GM18873 (cell line): ENCODE results near the gene FTH1.

Source experiments
- ATAC-seq: cut with Tn5 transposase; IDR thresholded peaks from one replicate; pipeline ENCODE4 v1.9.1; 2021; ENCODE audit warnings: mild to moderate bottlenecking, moderate library complexity, moderate number of reproducible peaks; ENCODE audit not compliant: unreplicated experiment, low FRiP score

The FTH1 gene

GRCh38 chr11:61951484-61952135 is 15.8 kb downstream of the FTH1 start:
- no peak for ATAC-seq

GRCh38 chr11:61950035-61950547 is 17.3 kb downstream of the FTH1 start, which contains the start of gene BEST1:
Gene BEST1 (plus strand): TSS chr11:61950351. CDS start chr11:61951807, 1,456 bp downstream.
- no peak for ATAC-seq

DNA sequence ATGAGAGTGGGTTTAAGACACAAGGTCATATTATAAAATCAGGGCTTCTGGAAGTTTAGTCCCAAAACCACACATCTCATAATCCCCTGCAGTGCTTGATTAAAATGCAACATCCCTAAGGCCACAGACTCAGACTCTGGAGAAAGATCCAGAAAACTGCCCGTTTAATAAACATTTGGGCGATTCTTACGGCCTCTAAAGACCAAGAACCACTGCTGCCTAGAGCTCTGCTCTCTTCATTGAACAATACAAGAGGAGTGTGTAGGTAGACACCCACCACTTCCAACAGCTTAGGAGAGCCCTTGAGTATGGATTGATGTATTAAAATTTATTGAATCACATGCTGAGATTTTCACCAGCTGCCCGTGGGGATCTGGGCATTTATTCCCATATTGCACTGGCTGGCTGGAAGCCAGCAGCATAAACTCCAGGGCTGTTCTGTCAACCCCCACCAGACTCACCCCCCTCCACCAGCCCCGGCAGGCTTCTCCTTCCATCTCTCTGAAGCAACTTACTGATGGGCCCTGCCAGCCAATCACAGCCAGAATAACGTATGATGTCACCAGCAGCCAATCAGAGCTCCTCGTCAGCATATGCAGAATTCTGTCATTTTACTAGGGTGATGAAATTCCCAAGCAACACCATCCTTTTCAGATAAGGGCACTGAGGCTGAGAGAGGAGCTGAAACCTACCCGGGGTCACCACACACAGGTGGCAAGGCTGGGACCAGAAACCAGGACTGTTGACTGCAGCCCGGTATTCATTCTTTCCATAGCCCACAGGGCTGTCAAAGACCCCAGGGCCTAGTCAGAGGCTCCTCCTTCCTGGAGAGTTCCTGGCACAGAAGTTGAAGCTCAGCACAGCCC is 18.0 kb downstream of the FTH1 start:
- no peak for ATAC-seq

- no peak for ATAC-seq
Measured at GRCh38 chr11:61948505-61948904, 18.9 kb downstream of the FTH1 start.

GRCh38 chr11:61947486-61948210 is 19.8 kb downstream of the FTH1 start:
- ATAC-seq: no peak

- no peak for ATAC-seq
Measured at GRCh38 chr11:61946894-61947293, 20.5 kb downstream of the FTH1 start.

DNA sequence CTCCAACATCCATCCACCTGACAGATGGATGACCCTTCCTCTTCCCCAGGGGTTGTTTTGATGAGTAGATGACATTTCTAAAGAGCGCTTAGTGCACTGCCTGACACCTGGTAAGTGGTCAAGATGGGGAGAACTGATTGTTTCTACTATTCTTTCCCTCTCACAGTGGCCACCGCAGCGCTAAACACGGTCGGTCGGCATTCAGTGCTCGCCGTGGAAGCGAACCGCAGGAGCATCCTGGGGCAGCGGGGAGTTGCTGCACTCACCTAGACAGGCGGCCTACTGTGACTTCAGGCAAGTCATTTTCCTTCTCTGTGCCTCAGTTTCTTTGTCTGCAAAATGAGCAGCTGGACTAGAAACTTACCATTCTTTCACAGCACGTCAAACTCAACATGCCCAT is 22.2 kb downstream of the FTH1 start:
- no peak for ATAC-seq

GRCh38 chr11:61940466-61940865 is 27.0 kb downstream of the FTH1 start:
- ATAC-seq: no peak

- no peak for ATAC-seq
Measured at GRCh38 chr11:61935861-61936260, 31.6 kb downstream of the FTH1 start.

- ATAC-seq: no peak
Measured at GRCh38 chr11:61930933-61931332, 36.5 kb downstream of the FTH1 start.

DNA sequence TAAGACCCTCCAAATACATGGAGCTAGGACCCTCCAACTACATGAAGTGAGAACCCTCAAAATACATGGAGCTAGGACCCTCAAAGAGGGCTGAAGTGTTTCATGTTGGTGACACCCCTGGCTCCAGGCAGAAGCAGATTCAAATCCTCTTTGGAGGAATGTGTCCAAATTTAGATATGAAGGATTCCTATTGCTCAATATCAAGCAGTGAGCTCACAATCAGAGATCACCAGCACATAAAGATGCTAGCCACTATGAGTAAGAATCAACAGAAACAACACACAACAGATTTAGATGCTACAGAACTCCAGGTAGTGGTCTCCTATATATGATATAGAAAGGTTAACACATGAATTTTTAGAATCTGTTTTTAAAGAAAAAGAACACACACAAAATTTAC is 38.8 kb downstream of the FTH1 start:
- no peak for ATAC-seq

- ATAC-seq: no peak
Measured at GRCh38 chr11:61927501-61927900, 39.9 kb downstream of the FTH1 start.

DNA sequence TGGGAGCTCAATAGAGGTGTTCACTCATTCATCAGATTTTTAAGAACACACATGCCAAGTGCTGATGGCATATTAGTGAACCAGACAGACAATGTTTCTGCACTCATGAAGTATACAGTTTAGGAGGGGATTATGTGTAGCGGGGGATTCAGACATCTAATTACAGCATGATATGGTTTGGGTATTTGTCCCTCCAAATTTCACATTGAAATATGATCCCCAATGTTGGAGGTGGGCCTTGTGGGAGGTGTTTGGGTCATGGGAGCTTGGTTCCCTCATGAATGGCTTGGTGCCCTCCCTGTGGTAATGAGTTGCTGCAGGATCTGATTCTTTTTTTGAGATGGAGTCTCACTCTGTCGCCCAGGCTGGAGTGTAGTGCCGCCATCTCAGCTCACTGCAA is 41.2 kb downstream of the FTH1 start:
- no peak for ATAC-seq

DNA sequence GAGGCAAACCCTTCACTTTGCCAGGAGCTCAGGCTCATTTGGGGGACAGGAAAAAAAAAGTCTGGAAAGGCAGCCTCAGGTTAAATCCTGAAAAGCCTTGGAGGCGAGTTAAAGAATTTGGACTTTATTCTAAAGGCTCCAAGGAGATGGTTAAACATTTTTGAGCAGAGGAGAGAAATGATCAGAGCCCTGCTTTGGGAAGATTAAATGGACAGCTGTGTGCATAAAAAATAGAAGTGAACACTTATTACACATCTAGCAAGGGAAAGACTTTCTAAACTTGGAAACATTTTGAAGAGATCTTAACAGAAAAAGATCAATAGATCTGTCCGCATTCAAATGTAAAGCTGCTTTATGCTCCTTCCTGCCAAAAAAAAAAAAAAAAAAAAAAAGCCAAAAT is 41.7 kb downstream of the FTH1 start:
- no peak for ATAC-seq

DNA sequence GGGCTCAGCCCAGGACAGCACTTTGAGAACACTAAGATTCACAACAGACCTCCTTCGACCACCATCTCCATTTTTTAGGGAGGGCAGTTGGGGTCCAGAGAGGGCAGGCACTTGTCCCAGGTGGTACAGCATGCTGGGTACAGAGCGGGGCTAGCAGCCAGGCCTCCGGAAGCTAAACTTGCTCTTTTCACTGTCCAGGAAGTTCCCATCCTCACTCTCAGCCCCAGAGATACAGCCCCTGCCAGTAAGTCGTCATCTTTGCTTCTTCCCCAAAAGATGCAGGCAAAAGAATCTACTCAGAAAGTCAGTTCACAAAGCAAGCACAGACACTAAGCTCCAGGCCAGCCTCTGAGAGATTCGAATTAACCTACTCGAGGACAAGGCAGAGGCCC is 43.4 kb downstream of the FTH1 start:
- ATAC-seq: no peak

DNA sequence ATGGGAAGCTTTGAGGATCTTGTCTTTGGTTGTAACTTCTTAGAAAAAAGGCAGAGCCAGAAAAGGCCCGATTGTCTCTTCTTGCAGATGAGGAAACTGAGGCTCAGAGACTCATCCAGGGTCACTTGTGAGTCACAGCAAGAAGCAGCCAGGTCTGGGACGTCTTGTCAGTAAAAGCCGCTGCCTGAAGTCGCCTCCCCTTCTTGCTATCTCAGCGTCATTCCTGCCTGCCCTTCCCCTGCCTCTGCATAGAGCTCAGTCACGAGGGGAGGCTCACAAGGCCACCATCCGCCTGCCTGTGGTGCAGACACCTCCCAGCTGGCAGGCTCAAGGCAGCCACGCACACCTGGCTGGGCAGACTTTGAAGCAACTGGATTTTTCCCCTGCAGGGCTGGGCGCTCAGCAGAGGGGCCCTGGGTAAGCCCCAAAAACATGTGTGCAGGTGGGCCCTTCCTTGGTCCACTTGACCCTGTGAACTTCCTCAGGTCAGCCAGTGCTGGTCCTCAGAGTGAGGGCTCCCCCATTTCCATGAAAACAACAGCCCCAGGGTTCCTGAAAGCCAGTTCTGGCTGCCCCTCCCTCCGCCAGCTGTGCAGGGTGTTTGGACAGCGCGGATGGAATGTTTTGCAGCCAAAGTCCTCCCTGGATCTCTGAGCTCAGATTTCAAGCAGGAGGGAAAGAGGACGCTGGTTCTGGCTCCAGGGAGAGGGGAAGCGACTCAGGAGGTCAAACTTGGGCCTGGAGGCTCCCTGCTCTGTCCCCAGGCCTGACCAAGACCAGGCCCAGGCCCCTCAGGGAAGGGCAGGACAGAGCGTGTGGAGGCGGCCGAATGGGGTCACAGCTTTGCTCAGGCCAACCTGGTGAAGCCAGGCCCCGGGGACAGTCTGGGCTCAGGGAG is 44.0 kb downstream of the FTH1 start:
- no peak for ATAC-seq

DNA sequence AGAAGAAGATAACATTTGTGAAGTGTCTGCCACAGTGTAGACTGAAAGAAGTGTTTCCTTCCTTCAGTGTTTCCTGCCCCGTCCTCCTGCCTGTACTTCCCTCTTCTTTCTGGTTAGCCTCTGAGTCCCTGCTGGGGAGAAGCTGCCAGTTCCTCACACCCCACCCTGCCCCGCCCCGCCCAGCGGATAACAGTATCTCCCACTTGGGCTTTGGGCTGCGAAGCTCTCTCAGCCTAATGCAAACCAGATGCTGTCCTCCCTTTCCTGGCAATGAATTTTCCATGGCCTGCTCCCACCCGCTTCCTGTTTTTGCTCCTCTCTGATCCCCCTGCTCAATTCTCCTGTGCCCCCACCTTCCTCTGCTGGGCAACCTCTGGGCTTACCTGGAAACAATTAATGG is 44.9 kb downstream of the FTH1 start:
- no peak for ATAC-seq

- no peak for ATAC-seq
Measured at GRCh38 chr11:61921446-61921845, 46.0 kb downstream of the FTH1 start.

- no peak for ATAC-seq
Measured at GRCh38 chr11:61919705-61920631, 47.5 kb downstream of the FTH1 start.
